DOHH2 (cell line): Measurements from ENCODE around the gene ZFHX2.

Experiments
- CTCF ChIP-seq: fragments of 200-600 bp; sonication (generic); IDR thresholded peaks from one replicate; pipeline ENCODE4 v1.5.1; 2014; ENCODE audit warnings: antibody characterized with exemption, mild to moderate bottlenecking, low read depth, low read length; ENCODE audit not compliant: poor library complexity, severe bottlenecking
- EZH2phosphoT487 ChIP-seq: fragments of 200-600 bp; sonication (generic); IDR thresholded peaks from 2 replicates; pipeline ENCODE4 v1.6.1; 2017; ENCODE audit warnings: borderline replicate concordance, mild to moderate bottlenecking, antibody characterized with exemption, low read length, moderate library complexity, mixed read lengths

- TF ChIP-seq CTCF (no peak), EZH2phosphoT487 (no peak)
Measured at GRCh38 chr14:23538785-23539184, 12.8 kb downstream of the ZFHX2 start.
